GM19397 (cell line): ENCODE results near the gene MFN1.

Source experiments
- ATAC-seq: cut with Tn5 transposase; IDR thresholded peaks from one replicate; pipeline ENCODE4 v1.9.1; 2021; ENCODE audit warnings: mild to moderate bottlenecking, moderate library complexity; ENCODE audit not compliant: unreplicated experiment

The MFN1 gene

GRCh38 chr3:179336345-179336929 is 11.1 kb upstream of the MFN1 start:
- no peak for ATAC-seq

DNA sequence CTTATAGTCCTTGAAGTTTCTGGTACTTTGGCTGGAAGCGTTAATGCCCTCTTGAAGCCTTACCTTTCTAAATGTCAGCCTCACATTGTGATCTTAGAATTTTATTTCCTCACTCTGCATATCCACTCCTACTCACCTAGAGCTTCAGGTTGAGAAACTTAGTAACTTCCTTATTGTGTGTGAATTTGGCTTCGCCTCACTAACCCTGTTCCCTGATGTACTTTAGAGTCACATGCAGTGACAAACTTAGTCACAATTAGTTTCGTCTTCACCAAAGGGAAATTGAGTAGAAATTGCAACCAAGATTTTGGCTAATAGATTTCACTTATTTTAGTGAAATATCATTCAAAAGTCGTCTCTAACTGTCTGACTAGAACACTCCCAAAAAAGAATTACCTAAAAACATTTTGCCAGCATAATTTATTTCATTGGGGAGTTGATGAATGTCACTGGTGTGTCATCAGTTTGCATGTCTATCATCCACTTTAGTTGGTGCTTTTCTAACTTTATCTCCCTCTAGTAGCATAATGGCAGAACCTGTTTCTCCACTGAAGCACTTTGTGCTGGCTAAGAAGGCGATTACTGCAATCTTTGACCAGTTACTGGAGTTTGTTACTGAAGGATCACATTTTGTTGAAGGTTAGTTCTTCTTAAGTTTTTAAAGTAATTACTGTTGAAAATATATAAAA is 960 bp downstream of the MFN1 start:
- ATAC-seq: peak; percentile 37

- no peak for ATAC-seq
Observed at GRCh38 chr3:179355996-179356395, 8.5 kb downstream of the MFN1 start.

- no peak for ATAC-seq
Observed at GRCh38 chr3:179363332-179363731, 15.8 kb downstream of the MFN1 start.

GRCh38 chr3:179369621-179370020 is 22.1 kb downstream of the MFN1 start:
- no peak for ATAC-seq

- no peak for ATAC-seq
Observed at GRCh38 chr3:179373938-179374337, 26.4 kb downstream of the MFN1 start.

- no peak for ATAC-seq
Observed at GRCh38 chr3:179375091-179375999, 27.8 kb downstream of the MFN1 start.

DNA sequence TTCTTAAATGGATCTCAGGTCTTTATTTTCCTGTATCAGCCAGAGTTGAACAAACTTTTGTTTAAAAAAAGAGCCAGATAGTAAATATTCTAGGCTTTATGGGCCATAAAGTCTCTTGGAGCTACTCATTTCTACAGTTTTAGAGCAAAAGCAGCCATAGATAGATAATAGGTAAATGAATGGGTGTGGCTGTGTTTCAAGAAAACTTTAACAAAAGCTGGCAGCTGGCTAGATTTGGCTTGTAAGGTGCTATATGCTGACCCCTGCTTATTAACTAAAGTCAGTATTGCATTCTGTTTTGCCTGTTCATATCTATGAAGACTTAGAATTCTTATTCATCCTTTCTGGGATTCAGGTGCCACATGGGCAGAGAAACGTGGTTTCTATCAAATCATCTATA is 29.0 kb downstream of the MFN1 start:
- no peak for ATAC-seq

DNA sequence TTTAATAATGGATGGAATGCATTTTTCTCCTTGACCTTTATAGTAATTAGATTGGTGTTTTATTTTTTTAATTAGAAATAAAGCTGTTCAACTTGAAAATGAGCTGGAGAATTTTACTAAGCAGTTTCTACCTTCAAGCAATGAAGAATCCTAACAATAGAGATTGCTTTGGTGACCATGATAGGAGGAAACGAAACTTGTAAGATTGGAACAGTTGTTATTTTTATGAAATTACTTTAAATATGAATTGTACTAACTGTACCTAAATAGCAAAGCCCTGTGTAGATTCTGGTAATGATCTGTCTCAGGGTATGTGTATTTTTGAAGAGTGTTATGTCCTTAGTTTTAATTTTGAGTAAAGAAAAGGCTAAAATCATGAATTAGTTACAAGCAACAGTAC is 44.4 kb downstream of the MFN1 start:
- ATAC-seq: no peak

- no peak for ATAC-seq
Observed at GRCh38 chr3:179398574-179399231, 51.2 kb downstream of the MFN1 start.

- ATAC-seq: no peak
Observed at GRCh38 chr3:179401561-179401960, 54.1 kb downstream of the MFN1 start.

GRCh38 chr3:179402963-179403362 is 55.5 kb downstream of the MFN1 start:
- ATAC-seq: no peak

GRCh38 chr3:179404307-179404706 is 56.8 kb downstream of the MFN1 start:
- ATAC-seq: no peak

DNA sequence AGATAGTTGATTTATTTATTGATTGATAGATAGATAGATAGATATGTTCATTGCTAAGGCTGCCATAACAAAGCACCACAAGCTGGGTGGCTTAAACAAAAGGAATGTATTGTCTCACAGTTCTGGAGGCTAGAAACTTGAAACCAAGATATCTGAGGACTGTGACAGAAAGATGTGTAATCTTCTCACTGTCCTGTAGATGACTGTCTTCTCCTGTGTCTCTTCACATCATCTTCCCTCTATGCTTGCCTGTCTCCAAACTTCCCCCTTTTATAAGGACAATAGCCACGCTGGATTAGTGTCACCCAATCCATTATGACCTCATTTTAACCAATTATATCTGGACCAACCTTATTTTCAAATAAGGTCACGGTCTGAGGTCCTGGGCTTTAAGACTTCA is 62.8 kb downstream of the MFN1 start:
- ATAC-seq: no peak

DNA sequence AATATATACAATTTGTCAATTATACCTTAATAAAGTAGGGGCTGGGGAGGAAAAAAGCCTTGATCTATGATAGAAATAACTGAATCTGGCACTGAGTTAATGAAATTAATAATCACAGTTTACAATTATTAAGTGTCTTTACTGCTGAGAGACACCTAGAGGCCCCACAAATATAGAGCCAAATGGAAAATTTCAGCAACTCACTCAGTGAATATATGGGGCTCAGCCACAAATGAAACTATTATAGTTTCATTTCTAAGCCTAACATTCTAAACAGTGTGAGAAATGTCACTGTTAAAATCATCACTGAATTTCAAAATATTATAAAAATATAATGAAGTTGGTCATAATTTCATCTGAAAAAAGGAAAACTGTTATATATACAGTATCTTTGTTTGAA is 63.5 kb downstream of the MFN1 start:
- ATAC-seq: no peak

- no peak for ATAC-seq
Observed at GRCh38 chr3:179414804-179415203, 67.3 kb downstream of the MFN1 start.

DNA sequence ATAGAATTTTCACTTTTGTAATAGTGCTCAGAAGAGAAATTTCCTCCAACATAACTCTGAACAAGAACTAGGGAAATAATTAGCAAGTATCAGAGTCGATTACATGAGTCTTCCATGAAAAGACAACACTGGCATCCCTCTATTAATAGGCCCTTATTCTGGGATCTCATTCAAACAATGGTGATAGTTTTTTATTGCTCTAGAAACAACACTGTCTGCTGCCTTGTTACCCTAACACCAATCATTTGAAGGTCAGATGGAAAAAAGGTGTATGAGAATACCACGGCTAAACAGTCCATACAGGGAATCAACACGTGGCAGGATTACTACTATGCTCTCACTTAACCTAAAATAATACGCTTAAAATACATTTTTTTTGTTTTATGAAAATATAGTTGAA is 67.9 kb downstream of the MFN1 start:
- ATAC-seq: no peak

DNA sequence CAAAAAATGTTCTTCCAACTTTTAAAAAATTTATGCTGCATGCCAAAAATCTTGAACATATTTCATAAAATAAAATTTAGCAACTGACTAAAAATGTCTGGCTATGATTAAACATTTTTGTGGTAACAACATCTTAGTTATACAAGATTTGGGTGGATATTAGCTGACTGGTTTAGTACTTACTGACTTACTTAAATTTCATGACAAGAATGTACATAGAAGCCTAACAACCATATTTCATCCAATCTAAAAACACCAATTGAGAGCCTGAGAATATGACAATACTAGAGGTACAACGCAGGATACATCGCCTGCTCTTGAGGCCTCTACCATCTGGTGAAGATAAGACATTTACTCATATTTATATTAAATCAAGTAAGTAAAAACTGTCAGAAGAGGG is 69.2 kb downstream of the MFN1 start:
- ATAC-seq: no peak

- ATAC-seq: no peak
Observed at GRCh38 chr3:179418610-179419009, 71.1 kb downstream of the MFN1 start.

- ATAC-seq: no peak
Observed at GRCh38 chr3:179421500-179421899, 74.0 kb downstream of the MFN1 start.

DNA sequence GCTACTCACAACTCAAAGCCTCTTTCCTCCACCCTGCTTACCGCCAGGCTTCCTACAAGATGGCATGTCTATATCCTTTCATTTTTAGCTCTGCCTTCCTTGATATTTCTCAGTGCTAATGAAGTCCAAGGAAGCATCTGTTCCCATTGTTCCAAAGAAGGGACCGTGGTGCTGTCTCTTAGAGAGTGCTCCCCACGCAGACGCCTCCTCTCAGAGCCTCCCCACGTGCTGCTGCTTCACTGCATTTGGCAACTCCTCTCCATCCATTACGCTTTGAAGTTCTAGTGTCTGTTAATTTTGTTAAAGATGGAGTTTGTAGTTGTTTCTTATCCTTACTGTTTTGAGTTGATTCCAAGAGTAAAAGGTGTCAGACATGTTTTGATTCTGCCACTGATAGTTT is 77.6 kb downstream of the MFN1 start:
- no peak for ATAC-seq
